Cardiac fibroblast (primary cell): ENCODE measurements around the gene GALNT1.

Source experiments
- DNase-seq, 2 donors: peaks; one replicate each; pipeline versions ENCODE4 v3.0.0 to v3.0.0-alpha.2; 2010; ENCODE audit warnings: low read depth in 2 of 2
- H3K4me3 ChIP-seq, 2 donors: replicated peaks in 1 of 2; 1 replicate in 1 of 2; 2 replicates in 1 of 2; pipeline ENCODE4 v1.5.1; 2011; ENCODE audit warnings: low read depth in 2 of 2, low read length in 2 of 2, mild to moderate bottlenecking in 2 of 2, moderate library complexity in 1 of 2
- TF ChIP-seq, protein P1 (sequence below): IDR thresholded peaks from one replicate; pipeline ENCODE4 v1.5.1; 2011; ENCODE audit warnings: low read depth, mild to moderate bottlenecking, low read length, inconsistent platforms

Gene GALNT1

DNA sequence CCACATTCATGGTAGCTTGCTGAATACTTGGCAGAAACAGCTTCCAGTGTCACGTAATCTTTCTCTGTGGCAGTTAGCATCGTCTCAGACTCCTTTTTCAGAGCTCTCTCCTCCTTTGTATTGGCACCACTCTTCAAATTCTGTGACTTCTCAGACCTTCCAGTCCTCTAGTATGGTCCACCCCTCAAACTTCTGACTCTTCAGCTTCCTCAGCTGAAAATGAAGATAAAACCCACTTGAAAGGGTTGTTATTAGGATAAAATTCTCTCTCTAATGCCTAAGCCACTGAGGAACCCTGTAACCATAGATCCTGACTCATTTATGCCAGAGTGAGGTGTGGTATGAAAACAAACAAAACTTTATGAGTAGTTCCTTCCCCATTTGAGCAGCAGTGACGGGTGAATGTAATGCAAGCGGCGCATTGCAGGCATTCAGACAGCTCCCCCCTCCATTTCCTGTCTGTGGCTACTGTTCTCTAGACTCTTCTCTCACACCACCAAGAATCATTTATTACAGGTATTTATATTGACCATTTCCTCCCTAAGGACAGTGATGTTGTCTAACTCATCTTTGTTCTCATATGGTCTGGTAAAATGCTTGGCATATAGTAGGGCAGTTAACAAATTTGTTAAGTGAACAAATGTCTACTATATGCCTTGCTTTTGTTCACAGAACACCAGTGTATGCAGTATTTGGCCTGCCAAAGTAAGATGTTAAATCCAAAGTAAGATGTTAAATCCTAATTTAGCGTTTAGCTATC, 35.3 kb downstream of the GALNT1 start:
- H3K4me3 ChIP-seq: peak overlapping the region in 1 of 2 donors; percentile 24
- DNase-seq: peak; percentile 76 to 94
- TF ChIP-seq, protein P1, sequence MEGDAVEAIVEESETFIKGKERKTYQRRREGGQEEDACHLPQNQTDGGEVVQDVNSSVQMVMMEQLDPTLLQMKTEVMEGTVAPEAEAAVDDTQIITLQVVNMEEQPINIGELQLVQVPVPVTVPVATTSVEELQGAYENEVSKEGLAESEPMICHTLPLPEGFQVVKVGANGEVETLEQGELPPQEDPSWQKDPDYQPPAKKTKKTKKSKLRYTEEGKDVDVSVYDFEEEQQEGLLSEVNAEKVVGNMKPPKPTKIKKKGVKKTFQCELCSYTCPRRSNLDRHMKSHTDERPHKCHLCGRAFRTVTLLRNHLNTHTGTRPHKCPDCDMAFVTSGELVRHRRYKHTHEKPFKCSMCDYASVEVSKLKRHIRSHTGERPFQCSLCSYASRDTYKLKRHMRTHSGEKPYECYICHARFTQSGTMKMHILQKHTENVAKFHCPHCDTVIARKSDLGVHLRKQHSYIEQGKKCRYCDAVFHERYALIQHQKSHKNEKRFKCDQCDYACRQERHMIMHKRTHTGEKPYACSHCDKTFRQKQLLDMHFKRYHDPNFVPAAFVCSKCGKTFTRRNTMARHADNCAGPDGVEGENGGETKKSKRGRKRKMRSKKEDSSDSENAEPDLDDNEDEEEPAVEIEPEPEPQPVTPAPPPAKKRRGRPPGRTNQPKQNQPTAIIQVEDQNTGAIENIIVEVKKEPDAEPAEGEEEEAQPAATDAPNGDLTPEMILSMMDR: no peak

DNA sequence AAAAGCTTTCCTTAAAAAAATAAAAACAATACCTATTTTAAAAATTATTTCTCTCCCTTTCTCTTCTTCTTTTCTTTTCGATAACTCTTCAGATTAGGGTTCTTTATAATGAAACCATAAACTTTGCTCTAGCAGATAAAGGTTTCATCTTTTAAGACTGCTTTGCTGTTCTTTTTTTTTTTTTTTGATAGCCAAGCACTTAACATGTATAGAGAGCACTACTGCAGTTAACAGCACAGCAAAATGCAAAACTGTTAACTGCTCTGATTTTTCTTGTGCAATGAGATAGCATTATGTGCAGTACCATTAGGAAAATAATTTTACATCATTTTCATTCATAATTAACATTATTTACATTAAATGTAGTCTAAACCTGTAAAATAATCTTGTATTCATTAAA, 36.3 kb downstream of the GALNT1 start:
- DNase-seq: no peak
- TF ChIP-seq, protein P1: no peak
- H3K4me3 ChIP-seq: no peak overlapping the region

DNA sequence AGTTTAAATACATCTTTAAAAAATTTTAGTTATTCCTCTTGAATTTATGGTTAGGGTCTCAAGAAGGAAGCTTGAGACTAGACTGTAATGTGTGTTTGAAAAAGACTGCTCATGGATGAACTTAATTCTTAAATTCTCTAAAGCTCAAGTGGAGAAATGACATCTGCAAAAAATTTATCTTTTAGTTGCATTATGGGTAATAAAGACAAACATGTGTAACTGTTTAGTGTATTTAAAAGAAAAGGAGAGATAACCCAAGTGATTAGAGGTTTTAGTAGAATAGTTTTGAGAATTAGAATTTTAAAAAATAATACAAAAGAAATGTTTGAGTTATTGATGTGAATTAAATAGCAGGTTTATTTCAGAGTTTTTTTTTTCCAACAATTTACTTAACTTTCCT, 36.7 kb downstream of the GALNT1 start:
- TF ChIP-seq, protein P1: no peak
- no peak overlapping the region for H3K4me3 ChIP-seq
- no peak for DNase-seq

DNA sequence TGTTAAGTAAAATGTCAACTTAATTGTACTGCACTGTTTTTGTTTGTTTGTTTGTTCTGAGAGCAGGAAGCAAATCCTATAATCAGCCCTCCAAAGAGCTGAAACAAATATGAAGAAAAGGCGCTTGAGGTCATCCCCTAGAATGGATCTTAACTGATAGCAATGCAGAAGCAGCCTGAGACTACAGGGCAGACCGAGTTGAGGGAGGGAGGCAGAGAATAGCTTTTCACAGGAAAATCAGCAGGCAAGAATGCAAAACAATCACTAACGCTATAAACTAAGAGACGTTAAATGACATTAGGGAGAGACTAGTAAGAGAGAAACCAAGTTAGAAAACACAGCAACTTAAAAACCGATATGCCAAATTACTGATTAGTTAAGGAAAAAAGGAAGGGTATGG, 37.2 kb downstream of the GALNT1 start:
- no peak for DNase-seq
- TF ChIP-seq, protein P1: no peak
- no peak overlapping the region for H3K4me3 ChIP-seq

DNA sequence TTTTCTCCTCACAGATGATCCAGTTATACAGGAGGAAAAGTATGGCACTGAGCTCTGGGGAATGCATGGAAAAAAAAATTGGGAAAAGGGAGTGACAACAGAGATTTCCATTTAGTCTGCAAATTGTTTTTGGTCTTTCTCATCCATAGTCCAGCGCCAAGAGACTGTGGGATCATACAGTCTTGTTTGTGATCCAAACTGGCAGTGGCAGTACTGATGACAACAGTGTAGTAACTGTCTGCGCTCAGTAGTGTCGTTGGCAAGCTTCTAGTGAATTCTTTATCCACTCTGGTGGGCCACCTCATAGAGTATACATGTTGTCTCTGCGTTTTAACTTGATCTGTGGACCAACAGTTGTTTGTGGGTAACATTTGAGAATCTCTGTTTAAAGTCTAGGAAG, 37.9 kb downstream of the GALNT1 start:
- TF ChIP-seq, protein P1: no peak
- H3K4me3 ChIP-seq: no peak overlapping the region
- DNase-seq: peak in 1 of 2 donors; percentile 18

DNA sequence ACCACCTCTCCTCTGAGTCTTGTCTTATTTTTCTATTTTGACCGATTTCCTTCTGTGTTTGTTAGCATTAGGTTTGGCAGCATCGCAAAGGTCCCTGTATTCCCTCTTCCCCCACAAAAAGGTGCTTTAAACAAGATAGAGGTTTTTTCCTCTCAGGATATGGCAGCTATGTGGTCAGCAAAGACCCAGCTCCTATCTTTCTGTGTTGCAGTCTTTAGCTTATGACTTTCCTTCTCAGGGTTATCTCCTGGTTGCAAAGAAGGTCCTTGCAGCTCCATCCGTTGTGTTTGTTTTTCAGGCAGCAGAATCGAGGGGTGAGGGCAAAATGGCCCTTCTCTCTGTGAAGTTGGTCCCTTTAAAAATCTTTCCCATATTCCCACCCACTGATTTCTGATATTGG, 38.4 kb downstream of the GALNT1 start:
- no peak for DNase-seq
- H3K4me3 ChIP-seq: no peak overlapping the region
- TF ChIP-seq, protein P1: no peak

DNA sequence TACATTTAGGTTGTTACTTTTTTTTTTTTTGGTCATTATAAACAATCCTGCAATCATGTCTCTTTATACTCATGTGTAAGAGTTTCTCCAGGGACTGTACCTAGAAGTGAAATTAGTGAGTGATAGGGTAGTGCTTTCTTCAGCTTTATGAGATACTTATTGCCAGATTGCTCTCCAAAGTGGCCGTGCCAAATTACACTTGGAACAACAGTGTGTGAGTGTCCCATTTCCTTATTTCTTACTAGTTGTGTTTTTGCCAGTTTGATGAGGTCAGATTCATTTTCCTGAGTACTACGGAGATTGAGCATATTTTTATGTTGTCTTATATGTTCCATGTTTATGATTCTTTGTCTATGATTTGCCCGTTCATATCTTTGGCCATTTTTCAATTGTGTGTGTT, 39.2 kb downstream of the GALNT1 start:
- H3K4me3 ChIP-seq: no peak overlapping the region
- TF ChIP-seq, protein P1: no peak
- DNase-seq: peak; percentile 26 to 39
